Endothelial cell of umbilical vein (primary cell): Measurements from ENCODE around the gene NUBP1. TPM values are rescaled to one million over a fixed set of nuclear protein-coding genes. Genes with fewer than 3 reads are reported as not detected.

Experiments
- BruUV-seq: library from RNA; stranded (reverse); fragments of 400-500 nt; replicated peaks from 2 replicates; lab custom pipeline; 2021; lab: Mats Ljungman, UMichigan
- CTCF ChIA-PET: fragments of 300-600, 350-600 bp; sonication (Branson Sonifier 250); formaldehyde crosslinking; loops from one replicate; lab custom pipeline; 2021; ENCODE audit warnings: antibody characterized with exemption, inconsistent platforms; lab: Charles Lee
- POLR2A ChIA-PET: fragments of 300-600, 350-600 bp; sonication (Branson Sonifier 250); formaldehyde crosslinking; loops from one replicate; lab custom pipeline; 2021; ENCODE audit warnings: antibody characterized with exemption, inconsistent platforms; lab: Charles Lee
- DNase-seq: peaks from one replicate; pipeline ENCODE4 v3.0.0-alpha.2; 2011; ENCODE audit warnings: low read depth, low spot score
- FAIRE-seq: peaks from 2 replicates; lab custom pipeline; 2011; peaks lifted over from hg19 to GRCh38; lab: Jason Lieb, UNC
- H2AFZ ChIP-seq: 2 replicates; pipeline ENCODE4 v1.6.0; 2012; ENCODE audit warnings: low read depth, low read length, control low read depth, inconsistent platforms
- H3K27ac ChIP-seq: 2 replicates; pipeline ENCODE4 v1.5.1; 2011; ENCODE audit warnings: low read depth, mild to moderate bottlenecking, control low read depth, low read length, moderate library complexity; ENCODE audit not compliant: insufficient read depth
- H3K27me3 ChIP-seq, 2 experiments: 2 replicates each; pipeline versions ENCODE4 v1.6.0 to v1.6.1; 2011; ENCODE audit warnings: low read length in 2 of 2, mixed read lengths in 1 of 2; ENCODE audit not compliant: control insufficient read depth in 2 of 2, insufficient read depth in 2 of 2
- H3K36me3 ChIP-seq, 2 experiments: 2 replicates in 1 of 2; 3 replicates in 1 of 2; pipeline ENCODE4 v1.5.1; 2011; ENCODE audit warnings: low read length in 2 of 2, mild to moderate bottlenecking in 1 of 2, moderate library complexity in 1 of 2; ENCODE audit not compliant: control insufficient read depth in 2 of 2, insufficient read depth in 2 of 2; ENCODE audit errors: extremely low read depth in 1 of 2
- H3K4me1 ChIP-seq: 3 replicates; pipeline ENCODE4 v1.5.1; 2011; ENCODE audit warnings: mild to moderate bottlenecking, low read length; ENCODE audit not compliant: control insufficient read depth, insufficient read depth; ENCODE audit errors: extremely low read depth
- H3K4me2 ChIP-seq: 2 replicates; pipeline ENCODE4 v1.6.1; 2011; ENCODE audit warnings: low read length, control low read depth, mixed read lengths; ENCODE audit not compliant: insufficient read depth
- H3K4me3 ChIP-seq, 3 experiments: fragments of 200-600 bp in 1 of 3; sonication (generic), shearing (Covaris generic) in 1 of 3; replicated peaks in 1 of 3; 2 replicates each; pipeline ENCODE4 v1.5.1; 2011 to 2016; ENCODE audit warnings: control low read depth in 3 of 3, low read length in 3 of 3, mild to moderate bottlenecking in 2 of 3, inconsistent platforms in 1 of 3, low read depth in 1 of 3, moderate library complexity in 1 of 3; ENCODE audit not compliant: insufficient read depth in 1 of 3
- H3K79me2 ChIP-seq: 2 replicates; pipeline ENCODE4 v1.6.0; 2012; ENCODE audit warnings: low read length, inconsistent platforms; ENCODE audit not compliant: control insufficient read depth, insufficient read depth
- H3K9ac ChIP-seq: replicated peaks from 2 replicates; pipeline ENCODE3; 2011; ENCODE audit warnings: low read length, control low read depth; ENCODE audit not compliant: insufficient read depth; ENCODE audit errors: extremely low read depth
- H3K9me1 ChIP-seq: replicated peaks from 3 replicates; pipeline ENCODE4 v1.6.0; 2011; ENCODE audit warnings: mild to moderate bottlenecking, low read length; ENCODE audit not compliant: control insufficient read depth, insufficient read depth; ENCODE audit errors: extremely low read depth
- H3K9me3 ChIP-seq: replicated peaks from 2 replicates; pipeline ENCODE4 v1.5.1; 2012; ENCODE audit warnings: low read length, inconsistent platforms; ENCODE audit not compliant: control insufficient read depth, insufficient read depth
- H4K20me1 ChIP-seq: replicated peaks from 2 replicates; pipeline ENCODE3; 2011; ENCODE audit warnings: mild to moderate bottlenecking, low read length; ENCODE audit not compliant: control insufficient read depth, insufficient read depth; ENCODE audit errors: extremely low read depth
- EZH2 ChIP-seq: IDR thresholded peaks from 2 replicates; pipeline ENCODE4 v1.6.1; 2012; ENCODE audit warnings: borderline replicate concordance, low read depth, mild to moderate bottlenecking, moderate library complexity, low read length, inconsistent platforms; ENCODE audit not compliant: severe bottlenecking
- FOS ChIP-seq: IDR thresholded peaks from 2 replicates; pipeline ENCODE4 v1.6.1; 2011; ENCODE audit warnings: mild to moderate bottlenecking, low read length, moderate library complexity, borderline replicate concordance; ENCODE audit not compliant: insufficient read depth
- GATA2 ChIP-seq: IDR thresholded peaks from 2 replicates; pipeline ENCODE4 v1.7.0; 2011; ENCODE audit warnings: low read depth, mild to moderate bottlenecking, moderate library complexity, mixed read lengths, low read length; ENCODE audit not compliant: insufficient read length, insufficient read depth
- JUN ChIP-seq: IDR thresholded peaks from 2 replicates; pipeline ENCODE4 v1.6.1; 2011; ENCODE audit warnings: borderline replicate concordance, low read depth; ENCODE audit not compliant: insufficient read length, insufficient read depth
- MAX ChIP-seq: IDR thresholded peaks from 2 replicates; pipeline ENCODE4 v1.6.1; 2011; ENCODE audit not compliant: insufficient read depth, insufficient read length
- MYC ChIP-seq: IDR thresholded peaks from one replicate; pipeline ENCODE4 v1.6.1; 2011; ENCODE audit warnings: mild to moderate bottlenecking, low read depth, low read length
- POLR2A ChIP-seq: IDR thresholded peaks from 2 replicates; pipeline ENCODE4 v1.6.1; 2012; ENCODE audit warnings: low read depth, mild to moderate bottlenecking, control low read depth, low read length
- POLR2AphosphoS5 ChIP-seq: IDR thresholded peaks from 2 replicates; pipeline ENCODE4 v1.6.1; 2012; ENCODE audit warnings: low read depth, mild to moderate bottlenecking, control low read depth, low read length, moderate library complexity; ENCODE audit not compliant: insufficient read depth
- dilution Hi-C: fragments of 300-500 bp; cut with MboI; formaldehyde crosslinking; loops from one replicate; pipeline ENCODE4 v1.15.0; 2019; ENCODE audit warnings: low sequenced_read_pairs; ENCODE audit not compliant: extremely low pct_ligation_motif_present
- intact Hi-C: fragments of 100-400 bp; cut with micrococcal nuclease; formaldehyde crosslinking; loops from one replicate; pipeline ENCODE4 v1.10.0; 2022
- polyA plus RNA-seq, 4 experiments: library from polyadenylated mRNA; depleted of rRNA in 3 of 4; stranded (reverse) in 3 of 4; unstranded in 1 of 4; fragments of >200 nt; gene quantifications; 2 replicates each; pipeline versions ENCODE4 v1.2.1 to v1.2.3, GENCODE V29; 2011 to 2012; ENCODE audit warnings: missing spikeins in 1 of 4
- total RNA-seq: library from RNA; stranded (reverse); gene quantifications from 2 replicates; pipeline ENCODE4 v1.2.3, GENCODE V29; 2021
- TF ChIP-seq, protein P1 (sequence below), 2 donors: IDR thresholded peaks; 1 replicate in 1 of 2; 2 replicates in 1 of 2; pipeline ENCODE4 v1.5.1; 2011; ENCODE audit warnings: low read length in 2 of 2, mild to moderate bottlenecking in 2 of 2, moderate library complexity in 2 of 2, control low read depth in 1 of 2, inconsistent platforms in 1 of 2, low read depth in 1 of 2; ENCODE audit not compliant: insufficient read depth in 1 of 2; ENCODE audit errors: extremely low read depth in 1 of 2

Gene NUBP1
- total and polyA plus RNA-seq, 2 donors (not counting 3 experiments of a cell fraction or from before 2014, with no cell fraction given) = 23.6 to 30.8 TPM

DNA sequence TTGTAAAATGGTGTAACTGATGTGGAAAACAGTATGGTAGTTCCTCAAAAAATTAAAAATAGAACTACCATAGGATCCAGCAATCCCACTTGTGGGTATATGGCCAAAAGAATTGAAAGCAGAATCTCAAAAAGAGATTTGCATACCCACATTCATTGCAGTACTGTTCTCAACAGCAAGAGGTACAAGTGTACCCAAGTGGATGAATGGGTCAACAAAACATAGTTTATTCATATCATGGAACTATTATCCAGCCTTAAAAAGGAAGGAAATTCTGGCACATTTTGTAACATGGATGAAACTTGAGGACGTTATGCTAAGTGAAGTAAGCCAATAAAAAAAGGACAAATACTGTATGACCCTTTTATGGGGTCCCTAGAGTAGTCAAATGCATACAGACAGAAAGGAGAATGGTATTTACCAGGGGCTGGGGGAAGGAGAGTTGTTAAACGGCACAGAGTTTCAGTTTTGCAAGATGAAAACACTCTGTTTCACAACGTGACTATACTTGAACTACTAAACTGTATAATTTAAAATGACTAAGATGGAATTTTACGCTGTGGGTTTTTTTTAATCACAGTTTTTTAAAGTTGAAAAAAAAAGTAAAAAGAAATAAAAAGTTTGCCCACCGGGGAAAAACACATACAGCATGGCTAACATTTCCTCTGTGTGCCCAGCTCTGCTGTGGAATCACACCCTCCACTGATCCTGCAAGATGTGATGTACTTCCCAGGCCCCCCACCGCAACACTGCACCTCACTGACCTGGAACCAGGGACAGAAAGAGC lies 68.9 kb downstream of the NUBP1 start:
- no TSS peak for BruUV-seq
- no peaks in the 10 kb centered on the region for H3K79me2 ChIP-seq
- no peaks in the 10 kb centered on the region for H3K4me1 ChIP-seq
- TF ChIP-seq FOS = no peak
- no peak for TF ChIP-seq MYC
- no peak for TF ChIP-seq GATA2
- TF ChIP-seq POLR2A = no peak
- H3K9me3 ChIP-seq = no peaks in the 10 kb centered on the region
- no peak overlapping the region for H3K4me3 ChIP-seq
- no peaks in the 10 kb centered on the region for H4K20me1 ChIP-seq
- FAIRE-seq (no peak), DNase-seq (no peak)
- H3K27ac ChIP-seq = no peak overlapping the region
- no peak overlapping the region for H3K4me2 ChIP-seq
- intact Hi-C loops = no loop called here
- H3K27me3 ChIP-seq = peaks cover 0 to 5% of the 10 kb centered on the region in 2 experiments
- H3K9me1 ChIP-seq = no peaks in the 10 kb centered on the region
- no peaks in the 10 kb centered on the region for H3K36me3 ChIP-seq
- H2AFZ ChIP-seq = no peak overlapping the region
- POLR2A ChIA-PET = no interaction called here
- CTCF ChIA-PET = no interaction called here
- no peak overlapping the region for H3K9ac ChIP-seq
- dilution Hi-C loops = no loop called here

- H3K4me3 ChIP-seq = no peak overlapping the region
- TF ChIP-seq JUN (no peak), FOS (no peak), MYC (no peak), GATA2 (no peak), MAX (no peak), POLR2A (no peak), POLR2AphosphoS5 (no peak), EZH2 (no peak)
- TF ChIP-seq, protein P1, sequence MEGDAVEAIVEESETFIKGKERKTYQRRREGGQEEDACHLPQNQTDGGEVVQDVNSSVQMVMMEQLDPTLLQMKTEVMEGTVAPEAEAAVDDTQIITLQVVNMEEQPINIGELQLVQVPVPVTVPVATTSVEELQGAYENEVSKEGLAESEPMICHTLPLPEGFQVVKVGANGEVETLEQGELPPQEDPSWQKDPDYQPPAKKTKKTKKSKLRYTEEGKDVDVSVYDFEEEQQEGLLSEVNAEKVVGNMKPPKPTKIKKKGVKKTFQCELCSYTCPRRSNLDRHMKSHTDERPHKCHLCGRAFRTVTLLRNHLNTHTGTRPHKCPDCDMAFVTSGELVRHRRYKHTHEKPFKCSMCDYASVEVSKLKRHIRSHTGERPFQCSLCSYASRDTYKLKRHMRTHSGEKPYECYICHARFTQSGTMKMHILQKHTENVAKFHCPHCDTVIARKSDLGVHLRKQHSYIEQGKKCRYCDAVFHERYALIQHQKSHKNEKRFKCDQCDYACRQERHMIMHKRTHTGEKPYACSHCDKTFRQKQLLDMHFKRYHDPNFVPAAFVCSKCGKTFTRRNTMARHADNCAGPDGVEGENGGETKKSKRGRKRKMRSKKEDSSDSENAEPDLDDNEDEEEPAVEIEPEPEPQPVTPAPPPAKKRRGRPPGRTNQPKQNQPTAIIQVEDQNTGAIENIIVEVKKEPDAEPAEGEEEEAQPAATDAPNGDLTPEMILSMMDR (IDR thresholded peaks at IDR 0.05; ENCODE audit: extremely low read depth in 1 of 2, insufficient read depth in 1 of 2, low read depth in 1 of 2, low read length in 2 of 2) = no peak
- H3K9me1 ChIP-seq = no peaks in the 10 kb centered on the region
These were observed 69.4 kb downstream of the NUBP1 start for GRCh38 chr16:10813099-10813455.

More at GRCh38 chr16:10813099-10813455, 69.4 kb downstream of the NUBP1 start:
- CTCF ChIA-PET = no interaction called here
- no peak overlapping the region for H3K4me2 ChIP-seq
- FAIRE-seq (no peak), DNase-seq (no peak)
- dilution Hi-C loops (no loop called here), intact Hi-C loops (no loop called here)
- no TSS peak for BruUV-seq
- no peaks in the 10 kb centered on the region for H3K79me2 ChIP-seq
- H3K9me3 ChIP-seq = no peaks in the 10 kb centered on the region
- H4K20me1 ChIP-seq = no peaks in the 10 kb centered on the region
- no peaks in the 10 kb centered on the region for H3K36me3 ChIP-seq
- H3K27ac ChIP-seq = no peak overlapping the region
- no peaks in the 10 kb centered on the region for H3K4me1 ChIP-seq
- no peak overlapping the region for H3K9ac ChIP-seq
- H3K27me3 ChIP-seq = peaks cover 0 to 6% of the 10 kb centered on the region in 2 experiments
- no peak overlapping the region for H2AFZ ChIP-seq
- POLR2A ChIA-PET = no interaction called here
